Natural killer cell (primary cell): ENCODE measurements around the gene CTNND1. TPM values are rescaled to one million over a fixed set of nuclear protein-coding genes. Genes with fewer than 3 reads are reported as not detected.

Experiments
- ATAC-seq, 3 donors: fragments of 150-1000 bp in 2 of 3; fragments of 200-7000 bp in 1 of 3; cut with Tn5 transposase; 1 replicate in 1 of 3; 2 replicates in 2 of 3; pipeline ENCODE4 v1.10.0; 2021; ENCODE audit warnings: mild to moderate bottlenecking in 2 of 3, moderate library complexity in 2 of 3
- DNase-seq, 2 donors: peaks; one replicate each; pipeline versions ENCODE4 v3.0.0 to v3.0.0-alpha.2; 2013 to 2021; ENCODE audit warnings: mixed read lengths in 1 of 2
- H3K27ac ChIP-seq: one replicate; pipeline ENCODE4 v1.5.1; 2013; ENCODE audit warnings: mild to moderate bottlenecking, low read length
- H3K27me3 ChIP-seq: one replicate; pipeline ENCODE4 v1.6.1; 2013; ENCODE audit warnings: low read length; ENCODE audit not compliant: control insufficient read depth, insufficient read depth
- H3K36me3 ChIP-seq: one replicate; pipeline ENCODE4 v1.6.1; 2013; ENCODE audit warnings: low read length; ENCODE audit not compliant: control insufficient read depth, insufficient read depth
- H3K4me1 ChIP-seq: one replicate; pipeline ENCODE4 v1.6.1; 2013; ENCODE audit warnings: low read length; ENCODE audit not compliant: control insufficient read depth, insufficient read depth
- H3K4me3 ChIP-seq: one replicate; pipeline ENCODE4 v1.5.1; 2013; ENCODE audit warnings: low read length
- H3K9me3 ChIP-seq: one replicate; pipeline ENCODE4 v1.6.1; 2013; ENCODE audit warnings: low read length; ENCODE audit not compliant: control insufficient read depth, insufficient read depth
- H3K27ac Mint-ChIP-seq, 2 donors: one replicate each; pipeline ENCODE4 v1.8.0; 2022; ENCODE audit warnings: mild to moderate bottlenecking in 2 of 2, mixed read lengths in 2 of 2, moderate library complexity in 1 of 2
- H3K27me3 Mint-ChIP-seq, 2 donors: one replicate each; pipeline ENCODE4 v1.8.0; 2022; ENCODE audit warnings: low read depth in 2 of 2, mixed read lengths in 2 of 2
- H3K36me3 Mint-ChIP-seq: one replicate; pipeline ENCODE4 v1.8.0; 2022; ENCODE audit warnings: mixed read lengths
- H3K4me1 Mint-ChIP-seq, 2 donors: one replicate each; pipeline ENCODE4 v1.8.0; 2022; ENCODE audit warnings: mixed read lengths in 2 of 2
- H3K4me3 Mint-ChIP-seq: one replicate; pipeline ENCODE4 v1.8.0; 2022; ENCODE audit warnings: mild to moderate bottlenecking, moderate library complexity, mixed read lengths
- H3K9me3 Mint-ChIP-seq, 2 donors: one replicate each; pipeline ENCODE4 v1.8.0; 2022; ENCODE audit warnings: mixed read lengths in 2 of 2
- WGBS: methylation state at CpG from one replicate; pipeline ENCODE4 v1.1.7; 2013; ENCODE audit warnings: missing lambda C conversion rate; ENCODE audit not compliant: insufficient coverage; 5-methylcytosine and 5-hydroxymethylcytosine counted together
- intact Hi-C: fragments of 100-400 bp; cut with micrococcal nuclease; formaldehyde crosslinking; loops from one replicate; pipeline ENCODE4 v1.14.2; 2022
- total RNA-seq, 4 donors: library from RNA; stranded (reverse); fragments of 120-200 nt in 1 of 4; gene quantifications; one replicate each; pipeline versions ENCODE4 v1.2.3 to v1.2.4, GENCODE V29; 2013 to 2022
- TF ChIP-seq, protein P1 (sequence below): fragments of 200-600 bp; IDR thresholded peaks from one replicate; pipeline ENCODE4 v1.8.0; 2022; ENCODE audit warnings: antibody characterized with exemption

The CTNND1 gene
- total RNA-seq, 3 donors from 2014 or later (not counting 1 experiment from before 2014, with no cell fraction given): 17.1 to 17.7 (median 17.3) TPM

GRCh38 chr11:57812634-57813033 is 51.0 kb downstream of the CTNND1 start:
- Histone ChIP-seq H3K9me3 (no peaks in the 10 kb centered on the region), H3K36me3 (peaks cover 55% of the 10 kb centered on the region), H3K4me1 (no peaks in the 10 kb centered on the region), H3K27ac (no peak overlapping the region), H3K27me3 (no peaks in the 10 kb centered on the region), H3K4me3 (no peak overlapping the region)
- intact Hi-C loops: no loop called here
- 98% methylated on average over 6 of the region's 6 CpGs for WGBS
- Mint-ChIP-seq H3K4me3 (no peak overlapping the region), H3K27ac (no peak overlapping the region), H3K27me3 (no peaks in the 10 kb centered on the region), H3K4me1 (no peaks in the 10 kb centered on the region), H3K36me3 (no peaks in the 10 kb centered on the region), H3K9me3 (no peaks in the 10 kb centered on the region)
- DNase-seq (no peak), ATAC-seq (no peak)
- TF ChIP-seq, protein P1, sequence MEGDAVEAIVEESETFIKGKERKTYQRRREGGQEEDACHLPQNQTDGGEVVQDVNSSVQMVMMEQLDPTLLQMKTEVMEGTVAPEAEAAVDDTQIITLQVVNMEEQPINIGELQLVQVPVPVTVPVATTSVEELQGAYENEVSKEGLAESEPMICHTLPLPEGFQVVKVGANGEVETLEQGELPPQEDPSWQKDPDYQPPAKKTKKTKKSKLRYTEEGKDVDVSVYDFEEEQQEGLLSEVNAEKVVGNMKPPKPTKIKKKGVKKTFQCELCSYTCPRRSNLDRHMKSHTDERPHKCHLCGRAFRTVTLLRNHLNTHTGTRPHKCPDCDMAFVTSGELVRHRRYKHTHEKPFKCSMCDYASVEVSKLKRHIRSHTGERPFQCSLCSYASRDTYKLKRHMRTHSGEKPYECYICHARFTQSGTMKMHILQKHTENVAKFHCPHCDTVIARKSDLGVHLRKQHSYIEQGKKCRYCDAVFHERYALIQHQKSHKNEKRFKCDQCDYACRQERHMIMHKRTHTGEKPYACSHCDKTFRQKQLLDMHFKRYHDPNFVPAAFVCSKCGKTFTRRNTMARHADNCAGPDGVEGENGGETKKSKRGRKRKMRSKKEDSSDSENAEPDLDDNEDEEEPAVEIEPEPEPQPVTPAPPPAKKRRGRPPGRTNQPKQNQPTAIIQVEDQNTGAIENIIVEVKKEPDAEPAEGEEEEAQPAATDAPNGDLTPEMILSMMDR: no peak

DNA sequence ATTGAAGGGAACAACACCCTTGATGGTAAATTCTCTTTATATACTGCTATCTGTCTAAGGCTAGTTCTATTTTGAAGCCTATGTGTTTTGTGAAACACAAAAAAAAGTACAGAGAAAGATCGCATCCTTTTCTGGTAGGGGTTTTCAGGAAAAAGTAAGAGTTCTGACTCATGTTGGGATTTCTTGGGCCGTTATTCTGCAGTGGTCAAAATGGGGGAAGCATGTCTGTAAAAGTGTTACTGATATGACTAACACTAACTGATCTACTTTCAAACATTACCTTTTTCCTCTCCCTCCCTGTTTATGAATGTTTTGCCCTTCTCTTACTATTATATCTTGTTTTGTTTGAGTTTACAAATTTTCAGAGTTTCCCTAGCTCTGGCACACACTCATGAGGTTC is 53.9 kb downstream of the CTNND1 start:
- Mint-ChIP-seq H3K36me3 (no peaks in the 10 kb centered on the region), H3K27ac (no peak overlapping the region), H3K4me3 (no peak overlapping the region), H3K4me1 (no peaks in the 10 kb centered on the region), H3K9me3 (no peaks in the 10 kb centered on the region), H3K27me3 (no peaks in the 10 kb centered on the region)
- Histone ChIP-seq H3K27me3 (no peaks in the 10 kb centered on the region), H3K4me3 (no peak overlapping the region), H3K27ac (no peak overlapping the region), H3K4me1 (no peaks in the 10 kb centered on the region), H3K9me3 (no peaks in the 10 kb centered on the region), H3K36me3 (peaks cover 37% of the 10 kb centered on the region)
- no peak for DNase-seq
- ATAC-seq: no peak
- 75% methylated on average over 1 of the region's 2 CpGs for WGBS
- TF ChIP-seq, protein P1: no peak
- intact Hi-C loops: no loop called here

DNA sequence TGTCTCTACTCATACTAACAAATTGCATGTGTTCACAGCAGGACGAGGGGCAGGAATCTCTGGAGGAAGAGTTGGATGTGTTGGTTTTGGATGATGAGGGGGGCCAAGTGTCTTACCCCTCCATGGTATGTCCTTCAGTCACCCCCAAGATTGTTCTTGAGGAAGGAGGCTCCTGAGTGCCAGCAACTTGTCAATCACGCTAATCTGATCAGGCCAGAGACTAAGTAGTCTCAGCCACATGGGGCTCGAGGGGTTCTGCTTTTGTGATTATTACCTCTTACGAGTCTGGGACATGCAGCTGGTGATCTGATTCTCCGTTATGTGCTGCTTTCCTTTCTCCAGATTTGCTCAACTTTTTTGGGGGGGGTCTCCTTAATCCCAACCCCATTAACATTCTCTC is 54.3 kb downstream of the CTNND1 start:
- H3K4me3 ChIP-seq: no peak overlapping the region
- no peaks in the 10 kb centered on the region for H3K9me3 ChIP-seq
- H3K27ac ChIP-seq: no peak overlapping the region
- no peaks in the 10 kb centered on the region for H3K4me1 ChIP-seq
- TF ChIP-seq, protein P1: no peak
- intact Hi-C loops: no loop called here
- H3K27ac Mint-ChIP-seq: no peak overlapping the region
- H3K27me3 ChIP-seq: no peaks in the 10 kb centered on the region
- H3K27me3 Mint-ChIP-seq: no peaks in the 10 kb centered on the region
- ATAC-seq: no peak
- no peak for DNase-seq
- H3K4me3 Mint-ChIP-seq: no peak overlapping the region
- peaks cover 34% of the 10 kb centered on the region for H3K36me3 ChIP-seq
- H3K4me1 Mint-ChIP-seq: no peaks in the 10 kb centered on the region
- H3K36me3 Mint-ChIP-seq: no peaks in the 10 kb centered on the region
- no peaks in the 10 kb centered on the region for H3K9me3 Mint-ChIP-seq
- 91% methylated on average over 4 of the region's 5 CpGs for WGBS

DNA sequence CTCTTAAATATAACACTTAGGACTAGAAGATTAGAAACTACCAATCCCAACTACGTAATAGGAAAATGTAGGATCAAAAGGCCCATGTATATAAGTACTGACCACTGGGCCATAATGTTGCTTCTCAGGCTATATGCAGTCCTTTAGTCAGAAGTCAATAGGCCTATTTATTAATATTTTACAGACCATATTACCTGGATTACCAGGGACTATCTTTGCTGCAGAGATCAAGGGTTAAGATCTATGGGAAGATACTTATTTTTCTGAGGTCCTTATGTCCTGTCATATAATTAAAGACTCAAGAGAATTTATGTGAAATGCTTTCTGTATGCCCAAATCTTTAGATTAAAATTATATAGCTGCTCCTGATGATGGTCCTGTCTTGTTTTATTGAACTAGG is 57.2 kb downstream of the CTNND1 start:
- Mint-ChIP-seq H3K4me1 (no peaks in the 10 kb centered on the region), H3K4me3 (no peak overlapping the region), H3K36me3 (no peaks in the 10 kb centered on the region), H3K27me3 (peaks cover 2 to 5% of the 10 kb centered on the region in 2 donors), H3K9me3 (no peaks in the 10 kb centered on the region), H3K27ac (no peak overlapping the region)
- no peaks in the 10 kb centered on the region for H3K9me3 ChIP-seq
- no peak overlapping the region for H3K4me3 ChIP-seq
- H3K27me3 ChIP-seq: no peaks in the 10 kb centered on the region
- WGBS: 100% methylated on average over 1 of the region's 1 CpG
- TF ChIP-seq, protein P1: no peak
- peaks cover 21% of the 10 kb centered on the region for H3K36me3 ChIP-seq
- H3K27ac ChIP-seq: no peak overlapping the region
- DNase-seq (no peak), ATAC-seq (no peak)
- intact Hi-C loops: no loop called here
- no peaks in the 10 kb centered on the region for H3K4me1 ChIP-seq
